Naive B cell (primary cell): ENCODE measurements around the gene MEF2B. TPM values are rescaled to one million over a fixed set of nuclear protein-coding genes. Genes with fewer than 3 reads are reported as not detected.

Experiments used
- ATAC-seq, 2 donors: fragments of 150-1000 bp; cut with Tn5 transposase; 2 replicates each; pipeline ENCODE4 v1.10.0; 2021; ENCODE audit warnings: low read depth in 2 of 2, mild to moderate bottlenecking in 2 of 2, moderate library complexity in 2 of 2
- DNase-seq: peaks from one replicate; pipeline ENCODE4 v3.0.0; 2022
- H3K27ac Mint-ChIP-seq, 6 donors: one replicate each; pipeline ENCODE4 v1.8.0; 2020 to 2022; ENCODE audit warnings: mild to moderate bottlenecking in 6 of 6, mixed read lengths in 6 of 6, moderate library complexity in 5 of 6, inconsistent platforms in 2 of 6
- H3K27me3 Mint-ChIP-seq, 3 donors: one replicate each; pipeline ENCODE4 v1.8.0; 2021 to 2022; ENCODE audit warnings: mixed read lengths in 3 of 3, mild to moderate bottlenecking in 1 of 3
- H3K36me3 Mint-ChIP-seq, 2 donors: one replicate each; pipeline ENCODE4 v1.8.0; 2020 to 2022; ENCODE audit warnings: mixed read lengths in 2 of 2, inconsistent platforms in 1 of 2, mild to moderate bottlenecking in 1 of 2
- H3K4me1 Mint-ChIP-seq, 3 donors: one replicate each; pipeline ENCODE4 v1.8.0; 2020 to 2022; ENCODE audit warnings: mixed read lengths in 3 of 3, inconsistent platforms in 1 of 3, mild to moderate bottlenecking in 1 of 3, moderate library complexity in 1 of 3
- H3K4me3 Mint-ChIP-seq, 8 donors: one replicate each; pipeline ENCODE4 v1.8.0; 2020 to 2022; ENCODE audit warnings: mild to moderate bottlenecking in 8 of 8, mixed read lengths in 8 of 8, moderate library complexity in 8 of 8, inconsistent platforms in 2 of 8
- H3K9me3 Mint-ChIP-seq, 7 donors: one replicate each; pipeline ENCODE4 v1.8.0; 2020 to 2022; ENCODE audit warnings: mixed read lengths in 7 of 7, mild to moderate bottlenecking in 5 of 7, inconsistent platforms in 2 of 7, moderate library complexity in 1 of 7
- polyA plus RNA-seq, 6 donors: library from polyadenylated mRNA; unstranded; fragments of 300-500 nt; fragmentation: Illumina TruSeq; gene quantifications; one replicate each; pipeline ENCODE4 v1.2.3, GENCODE V29; 2021; ENCODE audit warnings: low read depth in 6 of 6

MEF2B gene
- polyA plus RNA-seq = 1 to 10 TPM in 1 of 6 donors, under 1 TPM in 3, not detected in 2; 0.19 to 1.4 (median 0.38) TPM

- H3K4me3 Mint-ChIP-seq = peak within 1 kb of the TSS; percentile 21 to 91 (median 82)
- H3K27me3 Mint-ChIP-seq = peaks cover 0 to 12% (median 0%) of the 10 kb centered on the region in 3 donors
- peak within 1 kb of the TSS; percentile 58 to 86 (median 80) for H3K27ac Mint-ChIP-seq
- H3K9me3 Mint-ChIP-seq = no peaks in the 10 kb centered on the region
- peaks cover 21 to 30% (median 24%) of the 10 kb centered on the region in 3 donors for H3K4me1 Mint-ChIP-seq
- ATAC-seq (peak; percentile 97 to 98), DNase-seq (peak; percentile 83)
- no peaks in the 10 kb centered on the region for H3K36me3 Mint-ChIP-seq
Observed at GRCh38 chr19:19170053-19170872, at the start of gene MEF2B. MEF2B (minus strand) TSS chr19:19170263; CDS start chr19:19150735, 19,528 bp downstream.

- peaks cover 4 to 5% of the 10 kb centered on the region in 2 donors for H3K36me3 Mint-ChIP-seq
- H3K4me1 Mint-ChIP-seq = peaks cover 0 to 4% (median 0%) of the 10 kb centered on the region in 3 donors
- no peak for DNase-seq
- no peak for ATAC-seq
- peaks cover 19 to 48% (median 29%) of the 10 kb centered on the region in 3 donors for H3K27me3 Mint-ChIP-seq
- peaks cover 0 to 9% (median 3%) of the 10 kb centered on the region in 7 donors for H3K9me3 Mint-ChIP-seq
- H3K4me3 Mint-ChIP-seq = no peak overlapping the region
- no peak overlapping the region for H3K27ac Mint-ChIP-seq
Observed at GRCh38 chr19:19218911-19219310, 48.8 kb upstream of the MEF2B start.

GRCh38 chr19:19217099-19217498 is 47.0 kb upstream of the MEF2B start:
- DNase-seq (no peak), ATAC-seq (no peak)
- Mint-ChIP-seq H3K27ac (no peak overlapping the region), H3K9me3 (peaks cover 0 to 9% (median 3%) of the 10 kb centered on the region in 7 donors), H3K4me1 (peaks cover 0 to 4% (median 1%) of the 10 kb centered on the region in 3 donors), H3K4me3 (no peak overlapping the region), H3K36me3 (peaks cover 4 to 10% of the 10 kb centered on the region in 2 donors), H3K27me3 (peaks cover 33 to 63% (median 37%) of the 10 kb centered on the region in 3 donors)

- Mint-ChIP-seq H3K27ac (no peak overlapping the region), H3K9me3 (peaks cover 0 to 9% (median 3%) of the 10 kb centered on the region in 7 donors), H3K4me3 (no peak overlapping the region), H3K4me1 (peaks cover 4 to 5% (median 5%) of the 10 kb centered on the region in 3 donors), H3K27me3 (peaks cover 39 to 74% (median 48%) of the 10 kb centered on the region in 3 donors), H3K36me3 (peaks cover 4 to 10% of the 10 kb centered on the region in 2 donors)
- ATAC-seq (no peak), DNase-seq (no peak)
Observed at GRCh38 chr19:19215792-19216191, 45.7 kb upstream of the MEF2B start.

- Mint-ChIP-seq H3K36me3 (peaks cover 4 to 10% of the 10 kb centered on the region in 2 donors), H3K9me3 (peaks cover 0 to 9% (median 3%) of the 10 kb centered on the region in 7 donors), H3K4me3 (no peak overlapping the region), H3K27ac (no peak overlapping the region), H3K27me3 (peaks cover 39 to 80% (median 54%) of the 10 kb centered on the region in 3 donors), H3K4me1 (peaks cover 4 to 5% (median 5%) of the 10 kb centered on the region in 3 donors)
- ATAC-seq (no peak), DNase-seq (no peak)
Observed at GRCh38 chr19:19214892-19215291, 44.8 kb upstream of the MEF2B start.

- DNase-seq = no peak
- Mint-ChIP-seq H3K4me3 (no peak overlapping the region), H3K36me3 (peaks cover 4 to 10% of the 10 kb centered on the region in 2 donors), H3K4me1 (peaks cover 4 to 5% (median 5%) of the 10 kb centered on the region in 3 donors), H3K27ac (no peak overlapping the region), H3K9me3 (peaks cover 0 to 9% (median 3%) of the 10 kb centered on the region in 7 donors), H3K27me3 (peaks cover 39 to 86% (median 62%) of the 10 kb centered on the region in 3 donors)
- ATAC-seq = peak in 1 of 2 donors; percentile 27
Observed at GRCh38 chr19:19214159-19214490, 44.1 kb upstream of the MEF2B start.

- DNase-seq (no peak), ATAC-seq (no peak)
- Mint-ChIP-seq H3K27me3 (peaks cover 39 to 83% (median 63%) of the 10 kb centered on the region in 3 donors), H3K27ac (no peak overlapping the region), H3K4me1 (peaks cover 4 to 5% (median 5%) of the 10 kb centered on the region in 3 donors), H3K9me3 (peaks cover 0 to 9% (median 3%) of the 10 kb centered on the region in 7 donors), H3K4me3 (no peak overlapping the region), H3K36me3 (peaks cover 4 to 10% of the 10 kb centered on the region in 2 donors)
Observed at GRCh38 chr19:19213426-19214158, 43.5 kb upstream of the MEF2B start.

GRCh38 chr19:19212916-19213315 is 42.9 kb upstream of the MEF2B start:
- Mint-ChIP-seq H3K9me3 (peaks cover 0 to 9% (median 3%) of the 10 kb centered on the region in 7 donors), H3K27me3 (peaks cover 39 to 83% (median 63%) of the 10 kb centered on the region in 3 donors), H3K27ac (no peak overlapping the region), H3K36me3 (peaks cover 4 to 10% of the 10 kb centered on the region in 2 donors), H3K4me3 (no peak overlapping the region), H3K4me1 (peaks cover 5 to 6% (median 6%) of the 10 kb centered on the region in 3 donors)
- ATAC-seq = no peak
- DNase-seq = no peak

- H3K9me3 Mint-ChIP-seq = peaks cover under 1 to 11% (median 2%) of the 10 kb centered on the region in 7 donors
- ATAC-seq (no peak), DNase-seq (no peak)
- H3K27ac Mint-ChIP-seq = no peak within 1 kb of the TSS
- peaks cover 32 to 83% (median 56%) of the 10 kb centered on the region in 3 donors for H3K27me3 Mint-ChIP-seq
- H3K4me1 Mint-ChIP-seq = peaks cover 16 to 17% (median 17%) of the 10 kb centered on the region in 3 donors
- peak within 1 kb of the TSS in 1 of 8 donors; percentile 47 for H3K4me3 Mint-ChIP-seq
- H3K36me3 Mint-ChIP-seq = peaks cover 4 to 10% of the 10 kb centered on the region in 2 donors
Observed at GRCh38 chr19:19211499-19212420, 41.7 kb upstream of the MEF2B start, which contains the start of gene NCAN. NCAN (plus strand) TSS chr19:19211958; CDS start chr19:19216954, 4,996 bp downstream.

- ATAC-seq (no peak), DNase-seq (no peak)
- no peak overlapping the region for H3K27ac Mint-ChIP-seq
- peaks cover 1 to 9% of the 10 kb centered on the region in 2 donors for H3K36me3 Mint-ChIP-seq
- H3K9me3 Mint-ChIP-seq = peaks cover 0 to 11% (median under 1%) of the 10 kb centered on the region in 7 donors
- no peak overlapping the region for H3K4me3 Mint-ChIP-seq
- H3K27me3 Mint-ChIP-seq = peaks cover 17 to 73% (median 49%) of the 10 kb centered on the region in 3 donors
- peaks cover 19 to 23% (median 22%) of the 10 kb centered on the region in 3 donors for H3K4me1 Mint-ChIP-seq
Observed at GRCh38 chr19:19209372-19209771, 39.3 kb upstream of the MEF2B start.

- peaks cover 6 to 58% (median 34%) of the 10 kb centered on the region in 3 donors for H3K27me3 Mint-ChIP-seq
Observed at GRCh38 chr19:19207637-19208572, 37.8 kb upstream of the MEF2B start.

More at GRCh38 chr19:19207637-19208572, 37.8 kb upstream of the MEF2B start:
- Mint-ChIP-seq H3K4me3 (peak overlapping the region in 5 of 8 donors; percentile 23 to 63 (median 55)), H3K4me1 (peaks cover 22 to 33% (median 28%) of the 10 kb centered on the region in 3 donors), H3K27ac (peak overlapping the region in 1 of 6 donors; percentile 90), H3K36me3 (no peaks in the 10 kb centered on the region), H3K9me3 (peaks cover 0 to 11% (median 1%) of the 10 kb centered on the region in 7 donors)
- ATAC-seq (no peak), DNase-seq (no peak)
